ENCODE measurements around the gene ZNF821. TPM values are rescaled to one million over a fixed set of nuclear protein-coding genes. Genes with fewer than 3 reads are reported as not detected.

ZNF821 gene, protein sequence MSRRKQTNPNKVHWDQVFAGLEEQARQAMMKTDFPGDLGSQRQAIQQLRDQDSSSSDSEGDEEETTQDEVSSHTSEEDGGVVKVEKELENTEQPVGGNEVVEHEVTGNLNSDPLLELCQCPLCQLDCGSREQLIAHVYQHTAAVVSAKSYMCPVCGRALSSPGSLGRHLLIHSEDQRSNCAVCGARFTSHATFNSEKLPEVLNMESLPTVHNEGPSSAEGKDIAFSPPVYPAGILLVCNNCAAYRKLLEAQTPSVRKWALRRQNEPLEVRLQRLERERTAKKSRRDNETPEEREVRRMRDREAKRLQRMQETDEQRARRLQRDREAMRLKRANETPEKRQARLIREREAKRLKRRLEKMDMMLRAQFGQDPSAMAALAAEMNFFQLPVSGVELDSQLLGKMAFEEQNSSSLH
- total RNA-seq = 4.7 and 5.9 TPM in 2 replicates

DNA sequence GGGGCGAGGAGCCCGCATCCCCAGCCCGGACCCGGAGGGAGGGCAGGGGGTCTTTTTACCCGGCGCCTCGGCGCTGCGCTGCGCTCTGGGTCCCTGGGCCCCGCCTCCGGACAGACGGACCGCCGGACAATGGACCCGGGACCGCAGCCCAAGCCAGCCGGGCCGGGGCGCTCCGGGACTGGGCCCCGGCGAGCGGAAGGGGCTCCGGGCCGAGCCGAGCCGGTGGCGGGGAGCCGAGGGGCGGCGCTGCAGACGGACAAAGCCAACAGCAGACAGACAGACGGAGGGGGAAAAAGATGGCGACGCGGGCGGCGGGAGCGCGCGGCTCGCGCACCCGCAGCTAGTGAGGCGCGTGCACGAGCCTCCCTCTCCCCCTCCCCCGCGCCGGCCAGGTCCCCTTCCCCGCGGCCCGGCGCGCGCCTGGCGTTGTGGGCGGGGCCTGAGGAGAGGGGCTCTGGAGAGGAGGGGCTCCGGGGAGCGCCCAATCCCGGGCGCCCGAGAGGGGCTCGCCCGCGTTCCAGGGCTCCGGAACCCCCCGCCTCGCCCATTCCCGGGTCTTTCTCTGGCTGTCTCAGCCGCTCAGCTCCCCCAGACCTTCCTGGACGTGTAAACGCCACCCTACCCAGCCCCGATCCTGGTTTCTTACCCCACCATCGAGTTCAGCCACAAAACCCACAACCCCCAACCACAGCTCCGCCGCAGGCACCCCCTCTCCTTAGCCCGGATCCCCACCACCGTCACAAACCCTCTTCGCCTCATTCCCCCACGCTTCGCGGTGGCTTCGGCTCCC is at the start of gene ZNF821:
TSS of gene ZNF821 (minus strand) at position 334 of the 790 bp plus-strand sequence. CDS start 4,236 bp downstream, outside the sequence.

GRCh38 chr16:71894921-71895678 is 11.1 kb upstream of the ZNF821 start, which contains the start of gene IST1:
TSS of gene IST1 (plus strand) at chr16:71895531. CDS start at chr16:71915641, 20,110 bp downstream.

DNA sequence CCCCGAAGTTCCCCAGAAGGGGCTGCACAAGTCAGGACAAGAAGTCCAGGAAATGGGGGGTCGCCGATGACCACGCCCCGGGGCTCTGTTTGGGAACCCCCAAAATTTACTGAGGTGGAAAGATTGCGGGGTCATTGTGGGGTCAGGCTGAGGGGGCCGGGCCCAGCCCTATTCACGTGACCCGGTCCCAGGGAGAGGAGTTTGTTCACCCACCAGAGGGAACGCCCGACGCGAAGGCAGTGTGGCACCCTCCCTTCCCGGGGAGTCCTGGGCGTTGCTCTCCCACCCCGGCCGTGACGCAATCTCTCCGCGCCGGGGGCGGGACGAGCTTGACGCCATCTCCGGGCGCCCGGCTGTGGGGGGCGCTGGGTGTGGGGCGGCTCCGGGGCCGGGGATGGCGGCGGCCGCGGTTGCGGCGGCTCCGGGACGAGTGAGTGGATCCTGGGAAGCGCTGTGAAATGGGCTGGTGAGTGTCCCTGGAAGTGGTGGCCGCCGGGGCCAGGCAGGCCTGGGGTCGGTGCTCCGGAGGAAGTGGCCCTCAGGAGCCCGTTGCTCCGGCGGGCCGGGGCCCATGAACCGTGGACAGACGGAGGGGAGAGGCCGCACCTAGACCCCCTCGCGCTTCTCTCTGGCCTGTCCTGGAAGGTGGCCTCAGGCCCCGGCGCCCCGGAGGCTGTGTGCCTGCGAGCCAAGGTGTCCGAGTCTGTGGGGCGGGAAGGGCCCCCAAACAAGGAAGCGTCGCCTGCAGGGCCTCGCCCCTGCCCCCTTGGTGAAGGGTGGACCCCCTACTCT is 38.1 kb downstream of the ZNF821 start, which contains the start of gene ATXN1L:
TSS of gene ATXN1L (plus strand) at position 338 of the 792 bp plus-strand sequence. CDS start 3,765 bp downstream, outside the sequence.

Other genes with a start within 250 kb of the ZNF821 start
- gene PHLPP2, start 159.5 kb downstream of the ZNF821 start, total RNA-seq = 13.5 and 14.2 TPM in 2 replicates
- 101 and 103 TPM in 2 replicates for gene AP1G1, start 75.3 kb downstream of the ZNF821 start, total RNA-seq
- gene ATXN1L, start 38.2 kb downstream of the ZNF821 start, total RNA-seq = 13.9 and 16.6 TPM in 2 replicates
- gene IST1, start 11.3 kb upstream of the ZNF821 start, total RNA-seq = 173 and 218 TPM in 2 replicates
- gene PKD1L3, start 116.2 kb upstream of the ZNF821 start, total RNA-seq = under 0.01 TPM in 1 of 2 replicates, not detected in the other
- gene DHODH, start 124.6 kb upstream of the ZNF821 start, total RNA-seq = 2.7 and 3.0 TPM in 2 replicates
- 0.11 TPM in 1 of 2 replicates, not detected in the other for gene HP, start 170.3 kb upstream of the ZNF821 start, total RNA-seq
- not detected in 2 replicates for gene HPR, start 179.0 kb upstream of the ZNF821 start, total RNA-seq
- 9.3 and 12.4 TPM in 2 replicates for gene TXNL4B, start 209.4 kb upstream of the ZNF821 start, total RNA-seq
- 37.1 and 39.6 TPM in 2 replicates for gene DHX38, start 209.7 kb upstream of the ZNF821 start, total RNA-seq

All from articular chondrocyte of knee joint (primary cell).